ENCODE data around the gene CYP11A1. TPM values are rescaled to one million over a fixed set of nuclear protein-coding genes. Genes with fewer than 3 reads are reported as not detected.

The CYP11A1 gene
- total and polyA plus RNA-seq, 10 of the 15 experiments (the other 5 are each of a cell fraction or from before 2014, with no cell fraction given): 0.11 to 1.2 (median 0.23) TPM; not detected in 5

DNA sequence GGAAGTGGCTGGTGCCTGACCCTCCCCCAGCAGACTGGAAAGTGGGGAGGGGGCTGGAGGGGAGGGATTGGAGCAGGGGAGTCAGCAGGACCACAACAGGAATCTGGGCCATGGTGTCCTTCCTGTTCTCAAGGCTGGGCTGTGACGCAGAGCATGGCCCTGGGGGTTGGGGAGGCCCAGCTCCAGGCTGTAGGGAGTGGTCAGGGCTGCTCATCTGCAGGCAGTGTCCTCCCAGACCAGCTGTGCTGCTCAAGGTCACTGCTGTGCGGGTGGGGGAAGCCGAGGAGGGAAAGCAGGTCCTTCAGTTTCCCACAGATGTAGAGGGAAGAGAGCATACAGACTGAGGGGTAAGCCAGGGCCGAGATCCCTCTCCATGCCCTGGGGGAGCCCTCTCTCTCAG lies 40.7 kb downstream of the CYP11A1 start:
- 33% methylated on average over 4 of the region's 4 CpGs for WGBS (ENCODE audit: insufficient coverage, insufficient replicate concordance, low lambda C conversion rate, missing lambda C conversion rate)
- intact Hi-C loops (cut with micrococcal nuclease; ENCODE audit: unreplicated experiment): no loop called here
- FAIRE-seq: no peak
- no peaks in the 10 kb centered on the region for H3K79me2 ChIP-seq (ENCODE audit: control insufficient read depth, insufficient read depth, low read length)
- no peaks in the 10 kb centered on the region for H4K20me1 ChIP-seq (ENCODE audit: control insufficient read depth, insufficient read depth)
- no peak overlapping the region for H2AFZ ChIP-seq (ENCODE audit: control insufficient read depth, low read depth, low read length)
- ChIA-PET CTCF (no interaction called here), SMC1A (ENCODE audit: uncharacterized antibody, unreplicated experiment) (interaction anchor here (0.6 kb wide), 1 partner anchor 55 kb away, joined by 4 read pairs; no protein-coding TSS in a partner anchor), POLR2A (no interaction called here), RAD21 (ENCODE audit: unreplicated experiment) (no interaction called here)
- H3K27me3 ChIP-seq (replicated peaks in 1 of 2; ENCODE audit: control insufficient read depth in 2 of 2, insufficient read depth in 2 of 2, low read length in 1 of 2): no peaks in the 10 kb centered on the region
- no peak overlapping the region for H3K4me2 ChIP-seq (ENCODE audit: control insufficient read depth, insufficient read depth)
- H3K27ac ChIP-seq (ENCODE audit: control insufficient read depth, insufficient read depth): no peak overlapping the region
- ATAC-seq: no peak
- no peak for DNase-seq (ENCODE audit: low read depth, low spot score)
- no peaks in the 10 kb centered on the region for H3K9me3 ChIP-seq (replicated peaks; ENCODE audit: control insufficient read depth, insufficient read depth, low read length)
- no TSS peak for BruUV-seq (replicated peaks)
- TF ChIP-seq EGR1 (IDR thresholded peaks at IDR 0.05; ENCODE audit: borderline replicate concordance in 1 of 2, low read depth in 2 of 2, low read length in 2 of 2) (no peak), TCF7 (IDR thresholded peaks at IDR 0.05; ENCODE audit: borderline replicate concordance) (no peak), MYC (IDR thresholded peaks at IDR 0.05; ENCODE audit: insufficient read depth, insufficient read length, insufficient replicate concordance, low read length, severe bottlenecking) (no peak), IKZF2 (IDR thresholded peaks at IDR 0.05) (no peak), JUNB (IDR thresholded peaks at IDR 0.05) (no peak), HDGF (IDR thresholded peaks at IDR 0.05) (no peak), SMARCA5 (IDR thresholded peaks at IDR 0.05) (no peak), ZNF384 (IDR thresholded peaks at IDR 0.05; ENCODE audit: borderline replicate concordance, low read depth, low read length) (no peak), NR2C2 (IDR thresholded peaks at IDR 0.05; ENCODE audit: borderline replicate concordance, control insufficient read depth, insufficient read length, low read depth) (no peak), ZSCAN29 (IDR thresholded peaks at IDR 0.05) (no peak)
- TF ChIP-seq, protein P1, sequence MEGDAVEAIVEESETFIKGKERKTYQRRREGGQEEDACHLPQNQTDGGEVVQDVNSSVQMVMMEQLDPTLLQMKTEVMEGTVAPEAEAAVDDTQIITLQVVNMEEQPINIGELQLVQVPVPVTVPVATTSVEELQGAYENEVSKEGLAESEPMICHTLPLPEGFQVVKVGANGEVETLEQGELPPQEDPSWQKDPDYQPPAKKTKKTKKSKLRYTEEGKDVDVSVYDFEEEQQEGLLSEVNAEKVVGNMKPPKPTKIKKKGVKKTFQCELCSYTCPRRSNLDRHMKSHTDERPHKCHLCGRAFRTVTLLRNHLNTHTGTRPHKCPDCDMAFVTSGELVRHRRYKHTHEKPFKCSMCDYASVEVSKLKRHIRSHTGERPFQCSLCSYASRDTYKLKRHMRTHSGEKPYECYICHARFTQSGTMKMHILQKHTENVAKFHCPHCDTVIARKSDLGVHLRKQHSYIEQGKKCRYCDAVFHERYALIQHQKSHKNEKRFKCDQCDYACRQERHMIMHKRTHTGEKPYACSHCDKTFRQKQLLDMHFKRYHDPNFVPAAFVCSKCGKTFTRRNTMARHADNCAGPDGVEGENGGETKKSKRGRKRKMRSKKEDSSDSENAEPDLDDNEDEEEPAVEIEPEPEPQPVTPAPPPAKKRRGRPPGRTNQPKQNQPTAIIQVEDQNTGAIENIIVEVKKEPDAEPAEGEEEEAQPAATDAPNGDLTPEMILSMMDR (IDR thresholded peaks at IDR 0.05 in 2 of 3, conservative IDR thresholded peaks at IDR 0.05 in 1 of 3; ENCODE audit: control insufficient read depth in 2 of 3, extremely low read depth in 1 of 3, insufficient read depth in 1 of 3, low read depth in 3 of 3, low read length in 3 of 3): no peak
- TF ChIP-seq, protein P2, sequence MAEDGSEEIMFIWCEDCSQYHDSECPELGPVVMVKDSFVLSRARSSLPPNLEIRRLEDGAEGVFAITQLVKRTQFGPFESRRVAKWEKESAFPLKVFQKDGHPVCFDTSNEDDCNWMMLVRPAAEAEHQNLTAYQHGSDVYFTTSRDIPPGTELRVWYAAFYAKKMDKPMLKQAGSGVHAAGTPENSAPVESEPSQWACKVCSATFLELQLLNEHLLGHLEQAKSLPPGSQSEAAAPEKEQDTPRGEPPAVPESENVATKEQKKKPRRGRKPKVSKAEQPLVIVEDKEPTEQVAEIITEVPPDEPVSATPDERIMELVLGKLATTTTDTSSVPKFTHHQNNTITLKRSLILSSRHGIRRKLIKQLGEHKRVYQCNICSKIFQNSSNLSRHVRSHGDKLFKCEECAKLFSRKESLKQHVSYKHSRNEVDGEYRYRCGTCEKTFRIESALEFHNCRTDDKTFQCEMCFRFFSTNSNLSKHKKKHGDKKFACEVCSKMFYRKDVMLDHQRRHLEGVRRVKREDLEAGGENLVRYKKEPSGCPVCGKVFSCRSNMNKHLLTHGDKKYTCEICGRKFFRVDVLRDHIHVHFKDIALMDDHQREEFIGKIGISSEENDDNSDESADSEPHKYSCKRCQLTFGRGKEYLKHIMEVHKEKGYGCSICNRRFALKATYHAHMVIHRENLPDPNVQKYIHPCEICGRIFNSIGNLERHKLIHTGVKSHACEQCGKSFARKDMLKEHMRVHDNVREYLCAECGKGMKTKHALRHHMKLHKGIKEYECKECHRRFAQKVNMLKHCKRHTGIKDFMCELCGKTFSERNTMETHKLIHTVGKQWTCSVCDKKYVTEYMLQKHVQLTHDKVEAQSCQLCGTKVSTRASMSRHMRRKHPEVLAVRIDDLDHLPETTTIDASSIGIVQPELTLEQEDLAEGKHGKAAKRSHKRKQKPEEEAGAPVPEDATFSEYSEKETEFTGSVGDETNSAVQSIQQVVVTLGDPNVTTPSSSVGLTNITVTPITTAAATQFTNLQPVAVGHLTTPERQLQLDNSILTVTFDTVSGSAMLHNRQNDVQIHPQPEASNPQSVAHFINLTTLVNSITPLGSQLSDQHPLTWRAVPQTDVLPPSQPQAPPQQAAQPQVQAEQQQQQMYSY (CRISPR knock-in tag; IDR thresholded peaks at IDR 0.05): no peak
- in situ Hi-C loops (cut with MboI): no loop called here
- H3K36me3 ChIP-seq (ENCODE audit: control insufficient read depth in 2 of 2, insufficient read depth in 2 of 2, low read length in 1 of 2): no peaks in the 10 kb centered on the region
- H3K4me1 ChIP-seq (ENCODE audit: control insufficient read depth, insufficient read depth, low read length): no peaks in the 10 kb centered on the region
- no peak overlapping the region for H3K4me3 ChIP-seq
- no peak overlapping the region for H3K9ac ChIP-seq (ENCODE audit: control insufficient read depth, insufficient read depth, low read length)
